ENCODE measurements around the gene PPP1R1C. TPM values are rescaled to one million over a fixed set of nuclear protein-coding genes. Genes with fewer than 3 reads are reported as not detected.

Gene PPP1R1C
- total and polyA plus RNA-seq, 2 donors (not counting 1 experiment from before 2014, with no cell fraction given), result not detected

DNA sequence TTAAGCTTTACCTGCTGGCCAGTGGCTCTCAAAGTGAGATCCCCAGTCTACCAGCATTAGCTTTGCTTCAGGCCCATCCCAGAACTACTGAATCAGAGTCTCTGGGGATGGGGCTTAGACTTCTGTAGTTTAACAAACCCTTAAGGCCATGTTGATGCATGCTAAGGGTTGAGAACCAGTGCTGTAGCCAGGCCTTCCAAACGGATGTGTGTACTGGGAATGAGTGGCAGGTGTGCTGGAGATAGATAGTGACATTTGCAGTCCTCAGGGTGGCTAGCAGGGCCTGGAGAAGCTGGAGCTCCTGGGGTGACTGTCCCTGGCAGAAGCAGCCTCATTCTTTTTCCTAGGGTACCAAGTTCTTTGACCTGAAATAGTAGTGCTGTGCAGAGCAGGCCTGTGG, 148.5 kb downstream of the PPP1R1C start:
- no peak overlapping the region for H3K4me3 ChIP-seq (ENCODE audit: control extremely low read depth in 1 of 5, extremely low read depth in 1 of 5, insufficient read depth in 1 of 5, low read depth in 2 of 5, low read length in 4 of 5)
- no peak overlapping the region for H3K27ac ChIP-seq (ENCODE audit: low read length in 2 of 2)
- TF ChIP-seq, protein P1, sequence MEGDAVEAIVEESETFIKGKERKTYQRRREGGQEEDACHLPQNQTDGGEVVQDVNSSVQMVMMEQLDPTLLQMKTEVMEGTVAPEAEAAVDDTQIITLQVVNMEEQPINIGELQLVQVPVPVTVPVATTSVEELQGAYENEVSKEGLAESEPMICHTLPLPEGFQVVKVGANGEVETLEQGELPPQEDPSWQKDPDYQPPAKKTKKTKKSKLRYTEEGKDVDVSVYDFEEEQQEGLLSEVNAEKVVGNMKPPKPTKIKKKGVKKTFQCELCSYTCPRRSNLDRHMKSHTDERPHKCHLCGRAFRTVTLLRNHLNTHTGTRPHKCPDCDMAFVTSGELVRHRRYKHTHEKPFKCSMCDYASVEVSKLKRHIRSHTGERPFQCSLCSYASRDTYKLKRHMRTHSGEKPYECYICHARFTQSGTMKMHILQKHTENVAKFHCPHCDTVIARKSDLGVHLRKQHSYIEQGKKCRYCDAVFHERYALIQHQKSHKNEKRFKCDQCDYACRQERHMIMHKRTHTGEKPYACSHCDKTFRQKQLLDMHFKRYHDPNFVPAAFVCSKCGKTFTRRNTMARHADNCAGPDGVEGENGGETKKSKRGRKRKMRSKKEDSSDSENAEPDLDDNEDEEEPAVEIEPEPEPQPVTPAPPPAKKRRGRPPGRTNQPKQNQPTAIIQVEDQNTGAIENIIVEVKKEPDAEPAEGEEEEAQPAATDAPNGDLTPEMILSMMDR (IDR thresholded peaks at IDR 0.05), result no peak
- no peak for TF ChIP-seq EZH2 (IDR thresholded peaks at IDR 0.05; ENCODE audit: borderline replicate concordance, insufficient read depth, low read depth, low read length, poor library complexity, severe bottlenecking)
- Mint-ChIP-seq H3K27ac (no peak overlapping the region), H3K4me1 (no peaks in the 10 kb centered on the region), H3K4me3 (no peak overlapping the region), H3K27me3 (peaks cover 7% of the 10 kb centered on the region), H3K9me3 (ENCODE audit: insufficient read depth) (no peaks in the 10 kb centered on the region)
- H3K4me2 ChIP-seq (replicated peaks; ENCODE audit: low read depth, low read length, poor library complexity, severe bottlenecking), result no peak overlapping the region
- no peaks in the 10 kb centered on the region for H3K4me1 ChIP-seq (ENCODE audit: control insufficient read depth in 2 of 2, insufficient read depth in 2 of 2, low read length in 2 of 2)
- intact Hi-C loops (cut with micrococcal nuclease), result no loop called here
- ChIA-PET CTCF (no interaction called here), POLR2A (no interaction called here)
- H3K36me3 ChIP-seq (replicated peaks in 1 of 2; ENCODE audit: control extremely low read depth in 1 of 2, control insufficient read depth in 1 of 2, extremely low read depth in 1 of 2, insufficient read depth in 2 of 2, low read length in 1 of 2), result no peaks in the 10 kb centered on the region
- ATAC-seq (ENCODE audit: low read depth) (no peak), DNase-seq (no peak)
- no peaks in the 10 kb centered on the region for H4K20me1 ChIP-seq (ENCODE audit: control insufficient read depth, insufficient read depth, low read length, poor library complexity, severe bottlenecking)
- no peaks in the 10 kb centered on the region for H3K27me3 ChIP-seq (replicated peaks in 1 of 4; ENCODE audit: control extremely low read depth in 1 of 4, control insufficient read depth in 3 of 4, insufficient read depth in 4 of 4, low read length in 3 of 4)
- 79% methylated on average over 1 of the region's 1 CpG for WGBS (ENCODE audit: insufficient coverage)
- H3K9ac ChIP-seq (ENCODE audit: low read length), result no peak overlapping the region
- H3K79me2 ChIP-seq (ENCODE audit: control insufficient read depth, insufficient read depth, low read length), result no peaks in the 10 kb centered on the region
- H3K9me3 ChIP-seq (ENCODE audit: control extremely low read depth in 1 of 3, control insufficient read depth in 2 of 3, insufficient read depth in 1 of 3, low read length in 2 of 3), result no peaks in the 10 kb centered on the region
- no peak overlapping the region for H2AFZ ChIP-seq (ENCODE audit: insufficient read depth, low read depth, low read length, poor library complexity, severe bottlenecking)

DNA sequence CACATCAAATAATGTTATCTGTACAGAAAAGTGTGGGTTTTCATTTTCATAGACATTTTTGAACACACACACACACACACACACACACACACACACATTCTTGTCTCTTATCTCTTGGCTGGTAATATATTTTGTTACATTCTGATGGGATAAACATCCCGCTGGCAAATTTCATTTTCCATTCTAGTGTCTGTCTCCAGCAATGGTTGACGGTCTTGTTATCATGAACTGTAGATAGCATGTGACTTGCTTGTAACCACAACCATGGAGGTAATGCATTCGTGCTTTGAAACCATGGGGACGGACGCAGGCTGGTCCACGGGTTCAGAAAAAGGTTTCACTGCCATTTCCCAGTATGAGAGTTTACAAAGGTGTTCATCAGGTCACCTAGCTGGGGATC, 156.4 kb downstream of the PPP1R1C start:
- no peaks in the 10 kb centered on the region for H4K20me1 ChIP-seq (ENCODE audit: control insufficient read depth, insufficient read depth, low read length, poor library complexity, severe bottlenecking)
- H3K9ac ChIP-seq (ENCODE audit: low read length), result no peak overlapping the region
- Mint-ChIP-seq H3K27me3 (peaks cover 14% of the 10 kb centered on the region), H3K4me3 (no peak overlapping the region), H3K9me3 (ENCODE audit: insufficient read depth) (no peaks in the 10 kb centered on the region), H3K4me1 (no peaks in the 10 kb centered on the region), H3K27ac (no peak overlapping the region)
- WGBS (ENCODE audit: insufficient coverage), result 95% methylated on average over 6 of the region's 6 CpGs
- no peaks in the 10 kb centered on the region for H3K9me3 ChIP-seq (ENCODE audit: control extremely low read depth in 1 of 3, control insufficient read depth in 2 of 3, insufficient read depth in 1 of 3, low read length in 2 of 3)
- CTCF ChIA-PET, result no interaction called here
- H3K79me2 ChIP-seq (ENCODE audit: control insufficient read depth, insufficient read depth, low read length), result no peaks in the 10 kb centered on the region
- POLR2A ChIA-PET, result no interaction called here
- DNase-seq (no peak), ATAC-seq (ENCODE audit: low read depth) (no peak)
- H3K36me3 ChIP-seq (replicated peaks in 1 of 2; ENCODE audit: control extremely low read depth in 1 of 2, control insufficient read depth in 1 of 2, extremely low read depth in 1 of 2, insufficient read depth in 2 of 2, low read length in 1 of 2), result no peaks in the 10 kb centered on the region
- intact Hi-C loops (cut with micrococcal nuclease), result no loop called here
- H3K27me3 ChIP-seq (replicated peaks in 1 of 4; ENCODE audit: control extremely low read depth in 1 of 4, control insufficient read depth in 3 of 4, insufficient read depth in 4 of 4, low read length in 3 of 4), result no peaks in the 10 kb centered on the region
- no peak overlapping the region for H3K4me3 ChIP-seq (ENCODE audit: control extremely low read depth in 1 of 5, extremely low read depth in 1 of 5, insufficient read depth in 1 of 5, low read depth in 2 of 5, low read length in 4 of 5)
- no peaks in the 10 kb centered on the region for H3K4me1 ChIP-seq (ENCODE audit: control insufficient read depth in 2 of 2, insufficient read depth in 2 of 2, low read length in 2 of 2)
- H3K27ac ChIP-seq (ENCODE audit: low read length in 2 of 2), result no peak overlapping the region
- H3K4me2 ChIP-seq (replicated peaks; ENCODE audit: low read depth, low read length, poor library complexity, severe bottlenecking), result no peak overlapping the region
- no peak overlapping the region for H2AFZ ChIP-seq (ENCODE audit: insufficient read depth, low read depth, low read length, poor library complexity, severe bottlenecking)
- no peak for TF ChIP-seq EZH2 (IDR thresholded peaks at IDR 0.05; ENCODE audit: borderline replicate concordance, insufficient read depth, low read depth, low read length, poor library complexity, severe bottlenecking)
- TF ChIP-seq, protein P1 (IDR thresholded peaks at IDR 0.05), result no peak
